ENCODE results near the gene RTN4R. TPM values are rescaled to one million over a fixed set of nuclear protein-coding genes. Genes with fewer than 3 reads are reported as not detected.

RTN4R gene
- total RNA-seq, 1 experiment from 2014 or later = 11.1 TPM

- Mint-ChIP-seq H3K4me1 (ENCODE audit: low read depth, unreplicated experiment) (no peaks in the 10 kb centered on the region), H3K27me3 (ENCODE audit: insufficient read depth, unreplicated experiment) (no peaks in the 10 kb centered on the region), H3K9me3 (ENCODE audit: unreplicated experiment) (no peaks in the 10 kb centered on the region), H3K27ac (ENCODE audit: unreplicated experiment) (no peak overlapping the region), H3K4me3 (ENCODE audit: unreplicated experiment) (no peak overlapping the region), H3K36me3 (ENCODE audit: insufficient read depth, unreplicated experiment) (no peaks in the 10 kb centered on the region)
- DNase-seq = no peak
- intact Hi-C loops (cut with micrococcal nuclease; ENCODE audit: unreplicated experiment) = no loop called here
- ChIA-PET CTCF (no interaction called here), POLR2A (no interaction called here)
- TF ChIP-seq, protein P1, sequence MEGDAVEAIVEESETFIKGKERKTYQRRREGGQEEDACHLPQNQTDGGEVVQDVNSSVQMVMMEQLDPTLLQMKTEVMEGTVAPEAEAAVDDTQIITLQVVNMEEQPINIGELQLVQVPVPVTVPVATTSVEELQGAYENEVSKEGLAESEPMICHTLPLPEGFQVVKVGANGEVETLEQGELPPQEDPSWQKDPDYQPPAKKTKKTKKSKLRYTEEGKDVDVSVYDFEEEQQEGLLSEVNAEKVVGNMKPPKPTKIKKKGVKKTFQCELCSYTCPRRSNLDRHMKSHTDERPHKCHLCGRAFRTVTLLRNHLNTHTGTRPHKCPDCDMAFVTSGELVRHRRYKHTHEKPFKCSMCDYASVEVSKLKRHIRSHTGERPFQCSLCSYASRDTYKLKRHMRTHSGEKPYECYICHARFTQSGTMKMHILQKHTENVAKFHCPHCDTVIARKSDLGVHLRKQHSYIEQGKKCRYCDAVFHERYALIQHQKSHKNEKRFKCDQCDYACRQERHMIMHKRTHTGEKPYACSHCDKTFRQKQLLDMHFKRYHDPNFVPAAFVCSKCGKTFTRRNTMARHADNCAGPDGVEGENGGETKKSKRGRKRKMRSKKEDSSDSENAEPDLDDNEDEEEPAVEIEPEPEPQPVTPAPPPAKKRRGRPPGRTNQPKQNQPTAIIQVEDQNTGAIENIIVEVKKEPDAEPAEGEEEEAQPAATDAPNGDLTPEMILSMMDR (IDR thresholded peaks at IDR 0.05; ENCODE audit: insufficient read depth in 1 of 2, low read depth in 1 of 2, low read length in 1 of 2, severe bottlenecking in 1 of 2, unreplicated experiment in 1 of 2) = no peak
- H3K36me3 ChIP-seq (ENCODE audit: control insufficient read depth, insufficient read depth, low read length) = no peaks in the 10 kb centered on the region
- H3K4me3 ChIP-seq (ENCODE audit: low read depth, low read length) = no peak overlapping the region
- H3K9me3 ChIP-seq = no peaks in the 10 kb centered on the region
- 0 out of 2 replicates have a peak, but pooled peaks cover 4% of the 10 kb centered on the region for H3K4me1 ChIP-seq
- no peaks in the 10 kb centered on the region for H3K27me3 ChIP-seq (replicated peaks; ENCODE audit: control insufficient read depth, insufficient read depth, low read length)
- no TSS peak for BruUV-seq (replicated peaks)
Observed at GRCh38 chr22:20244691-20245576, 23.2 kb downstream of the RTN4R start.

- Mint-ChIP-seq H3K27ac (ENCODE audit: unreplicated experiment) (no peak overlapping the region), H3K36me3 (ENCODE audit: insufficient read depth, unreplicated experiment) (no peaks in the 10 kb centered on the region), H3K4me1 (ENCODE audit: low read depth, unreplicated experiment) (no peaks in the 10 kb centered on the region), H3K9me3 (ENCODE audit: unreplicated experiment) (no peaks in the 10 kb centered on the region), H3K27me3 (ENCODE audit: insufficient read depth, unreplicated experiment) (no peaks in the 10 kb centered on the region), H3K4me3 (ENCODE audit: unreplicated experiment) (no peak overlapping the region)
- Histone ChIP-seq H3K4me3 (ENCODE audit: low read depth, low read length) (no peak overlapping the region), H3K27me3 (replicated peaks; ENCODE audit: control insufficient read depth, insufficient read depth, low read length) (no peaks in the 10 kb centered on the region), H3K9me3 (no peaks in the 10 kb centered on the region), H3K36me3 (ENCODE audit: control insufficient read depth, insufficient read depth, low read length) (no peaks in the 10 kb centered on the region), H3K4me1 (0 out of 2 replicates have a peak, but pooled peaks cover 4% of the 10 kb centered on the region)
- intact Hi-C loops (cut with micrococcal nuclease; ENCODE audit: unreplicated experiment) = no loop called here
- CTCF ChIA-PET = no interaction called here
- TF ChIP-seq, protein P1 (IDR thresholded peaks at IDR 0.05; ENCODE audit: insufficient read depth in 1 of 2, low read depth in 1 of 2, low read length in 1 of 2, severe bottlenecking in 1 of 2, unreplicated experiment in 1 of 2) = no peak
- no TSS peak for BruUV-seq (replicated peaks)
- POLR2A ChIA-PET = no interaction called here
- DNase-seq = no peak
Observed at GRCh38 chr22:20244250-20244648, 23.9 kb downstream of the RTN4R start.

DNA sequence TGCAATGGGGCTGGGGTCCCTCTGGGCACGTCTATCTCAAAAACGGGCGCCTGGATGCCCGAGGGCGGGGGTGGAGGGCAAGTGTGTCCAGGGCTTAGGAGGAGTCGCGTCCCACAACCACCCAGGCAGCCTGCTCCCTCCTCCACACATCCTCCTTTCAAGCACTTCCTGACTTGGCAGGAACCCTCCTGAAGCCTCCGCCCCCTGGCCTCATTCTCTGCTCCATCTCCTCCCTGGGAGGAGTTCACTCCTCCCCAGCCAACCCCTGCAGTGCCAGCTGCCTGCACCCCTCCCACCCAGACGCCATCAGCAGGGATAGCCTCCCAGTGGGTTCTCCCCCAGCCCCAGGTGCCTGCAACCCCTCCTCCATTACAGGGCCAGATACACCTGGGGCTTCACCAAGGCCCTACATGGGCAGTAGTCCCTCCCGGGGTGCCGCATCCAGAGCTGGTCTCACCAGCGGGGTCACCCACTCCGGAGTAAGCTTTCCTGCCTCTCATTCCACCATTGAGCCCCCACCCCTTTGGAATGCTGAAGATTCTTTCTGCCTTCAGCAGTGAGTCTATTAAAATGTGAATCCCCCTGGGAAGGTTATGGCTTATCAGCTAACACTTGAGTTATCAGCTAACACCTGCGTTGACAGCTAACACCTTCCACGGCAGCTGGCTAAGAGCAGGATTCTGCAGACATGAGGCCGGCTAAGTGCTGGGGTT is 24.4 kb downstream of the RTN4R start:
- intact Hi-C loops (cut with micrococcal nuclease; ENCODE audit: unreplicated experiment) = no loop called here
- BruUV-seq (replicated peaks) = no TSS peak
- H3K4me1 ChIP-seq = 0 out of 2 replicates have a peak, but pooled peaks cover 4% of the 10 kb centered on the region
- Mint-ChIP-seq H3K27ac (ENCODE audit: unreplicated experiment) (no peak overlapping the region), H3K36me3 (ENCODE audit: insufficient read depth, unreplicated experiment) (no peaks in the 10 kb centered on the region), H3K27me3 (ENCODE audit: insufficient read depth, unreplicated experiment) (no peaks in the 10 kb centered on the region), H3K4me1 (ENCODE audit: low read depth, unreplicated experiment) (no peaks in the 10 kb centered on the region), H3K9me3 (ENCODE audit: unreplicated experiment) (no peaks in the 10 kb centered on the region), H3K4me3 (ENCODE audit: unreplicated experiment) (no peak overlapping the region)
- POLR2A ChIA-PET = no interaction called here
- no peaks in the 10 kb centered on the region for H3K36me3 ChIP-seq (ENCODE audit: control insufficient read depth, insufficient read depth, low read length)
- CTCF ChIA-PET = no interaction called here
- H3K4me3 ChIP-seq (ENCODE audit: low read depth, low read length) = no peak overlapping the region
- H3K9me3 ChIP-seq = no peaks in the 10 kb centered on the region
- TF ChIP-seq, protein P1 (IDR thresholded peaks at IDR 0.05; ENCODE audit: insufficient read depth in 1 of 2, low read depth in 1 of 2, low read length in 1 of 2, severe bottlenecking in 1 of 2, unreplicated experiment in 1 of 2) = no peak
- DNase-seq = no peak
- H3K27me3 ChIP-seq (replicated peaks; ENCODE audit: control insufficient read depth, insufficient read depth, low read length) = no peaks in the 10 kb centered on the region

All from Caco-2 (cell line).